Activated T-cell treated with anti-CD3 and anti-CD28 coated beads for 1 hour (primary cell): Measurements from ENCODE around the gene COL4A1.

Source experiments
- DNase-seq: peaks from one replicate; pipeline ENCODE4 v3.0.0-alpha.2; 2020; ENCODE audit warnings: low read depth

The COL4A1 gene

GRCh38 chr13:110308656-110309359, 1.9 kb upstream of the COL4A1 start:
- DNase-seq: no peak

- no peak for DNase-seq
Observed at GRCh38 chr13:110307767-110308655, 1.1 kb upstream of the COL4A1 start.

- DNase-seq: no peak
Observed at GRCh38 chr13:110306340-110306959, 507 bp downstream of the COL4A1 start.

- DNase-seq: no peak
Observed at GRCh38 chr13:110305949-110306339, 1.0 kb downstream of the COL4A1 start.

- DNase-seq: no peak
Observed at GRCh38 chr13:110305544-110305943, 1.4 kb downstream of the COL4A1 start.

GRCh38 chr13:110305001-110305400, 2.0 kb downstream of the COL4A1 start:
- no peak for DNase-seq

GRCh38 chr13:110304256-110304655, 2.7 kb downstream of the COL4A1 start:
- DNase-seq: no peak

- DNase-seq: no peak
Observed at GRCh38 chr13:110303644-110304043, 3.3 kb downstream of the COL4A1 start.

- no peak for DNase-seq
Observed at GRCh38 chr13:110302997-110303396, 4.0 kb downstream of the COL4A1 start.

GRCh38 chr13:110301606-110302553, 5.1 kb downstream of the COL4A1 start:
- DNase-seq: no peak

GRCh38 chr13:110301083-110301482, 5.9 kb downstream of the COL4A1 start:
- no peak for DNase-seq

- DNase-seq: no peak
Observed at GRCh38 chr13:110300090-110300815, 6.7 kb downstream of the COL4A1 start.

- no peak for DNase-seq
Observed at GRCh38 chr13:110299283-110299840, 7.6 kb downstream of the COL4A1 start.

GRCh38 chr13:110298505-110299282, 8.3 kb downstream of the COL4A1 start:
- no peak for DNase-seq

GRCh38 chr13:110297766-110298504, 9.0 kb downstream of the COL4A1 start:
- DNase-seq: no peak

- DNase-seq: no peak
Observed at GRCh38 chr13:110297011-110297410, 9.9 kb downstream of the COL4A1 start.

- DNase-seq: no peak
Observed at GRCh38 chr13:110294622-110295021, 12.3 kb downstream of the COL4A1 start.

GRCh38 chr13:110294146-110294545, 12.8 kb downstream of the COL4A1 start:
- no peak for DNase-seq

- no peak for DNase-seq
Observed at GRCh38 chr13:110293649-110294048, 13.3 kb downstream of the COL4A1 start.
